ENCODE results near the gene SPATA32.

DNA sequence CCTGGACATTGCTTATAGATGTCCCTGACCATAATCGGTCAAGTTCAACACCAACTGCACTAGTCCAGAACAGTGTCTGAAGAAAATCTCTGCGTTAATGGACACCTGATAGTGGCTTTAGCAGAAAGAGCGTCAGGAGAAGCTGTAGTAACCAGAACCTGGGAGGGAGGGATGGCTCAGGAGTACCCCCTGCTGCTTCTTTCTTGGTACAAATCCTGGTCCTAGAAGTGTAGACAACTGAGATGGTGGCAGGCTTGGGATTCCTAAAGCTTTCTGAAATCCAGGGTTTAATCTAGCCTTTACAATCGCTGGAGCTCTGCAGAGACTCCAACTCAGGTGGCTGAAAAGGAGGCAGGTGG lies 49.5 kb upstream of the SPATA32 start:
- TF ChIP-seq, protein P1, sequence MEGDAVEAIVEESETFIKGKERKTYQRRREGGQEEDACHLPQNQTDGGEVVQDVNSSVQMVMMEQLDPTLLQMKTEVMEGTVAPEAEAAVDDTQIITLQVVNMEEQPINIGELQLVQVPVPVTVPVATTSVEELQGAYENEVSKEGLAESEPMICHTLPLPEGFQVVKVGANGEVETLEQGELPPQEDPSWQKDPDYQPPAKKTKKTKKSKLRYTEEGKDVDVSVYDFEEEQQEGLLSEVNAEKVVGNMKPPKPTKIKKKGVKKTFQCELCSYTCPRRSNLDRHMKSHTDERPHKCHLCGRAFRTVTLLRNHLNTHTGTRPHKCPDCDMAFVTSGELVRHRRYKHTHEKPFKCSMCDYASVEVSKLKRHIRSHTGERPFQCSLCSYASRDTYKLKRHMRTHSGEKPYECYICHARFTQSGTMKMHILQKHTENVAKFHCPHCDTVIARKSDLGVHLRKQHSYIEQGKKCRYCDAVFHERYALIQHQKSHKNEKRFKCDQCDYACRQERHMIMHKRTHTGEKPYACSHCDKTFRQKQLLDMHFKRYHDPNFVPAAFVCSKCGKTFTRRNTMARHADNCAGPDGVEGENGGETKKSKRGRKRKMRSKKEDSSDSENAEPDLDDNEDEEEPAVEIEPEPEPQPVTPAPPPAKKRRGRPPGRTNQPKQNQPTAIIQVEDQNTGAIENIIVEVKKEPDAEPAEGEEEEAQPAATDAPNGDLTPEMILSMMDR (IDR thresholded peaks at IDR 0.05; ENCODE audit: borderline replicate concordance, extremely low read depth, low read length, poor library complexity, severe bottlenecking): no peak
- TF ChIP-seq EZH2 (IDR thresholded peaks at IDR 0.05; ENCODE audit: borderline replicate concordance, low read depth, low read length, severe bottlenecking): no peak

All from DND-41 (cell line).